8988T (cell line): ENCODE data around the gene AGFG1.
"Not testable (repeated sequence)": the region's sequence is repeated elsewhere in the genome, so short reads cannot be mapped to it uniquely, and the experiment has no call there.

Experiments
- DNase-seq: peaks from one replicate; pipeline ENCODE4 v3.0.0; 2011

Gene AGFG1

DNA sequence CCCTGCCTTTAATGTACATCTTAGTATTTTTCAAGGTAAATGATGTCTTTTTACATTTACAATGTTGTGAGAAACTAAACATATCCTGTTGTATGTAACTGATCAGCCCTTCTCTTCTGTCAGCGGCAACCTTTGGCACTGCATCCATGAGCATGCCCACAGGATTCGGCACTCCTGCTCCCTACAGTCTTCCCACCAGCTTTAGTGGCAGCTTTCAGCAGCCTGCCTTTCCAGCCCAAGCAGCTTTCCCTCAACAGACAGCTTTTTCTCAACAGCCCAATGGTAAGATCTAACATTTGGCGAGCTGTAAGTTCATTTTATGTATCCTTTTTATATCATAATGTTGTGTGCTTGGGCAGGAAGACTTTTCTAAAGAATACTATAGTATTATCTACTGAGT lies 79.9 kb downstream of the AGFG1 start:
- no peak for DNase-seq

DNA sequence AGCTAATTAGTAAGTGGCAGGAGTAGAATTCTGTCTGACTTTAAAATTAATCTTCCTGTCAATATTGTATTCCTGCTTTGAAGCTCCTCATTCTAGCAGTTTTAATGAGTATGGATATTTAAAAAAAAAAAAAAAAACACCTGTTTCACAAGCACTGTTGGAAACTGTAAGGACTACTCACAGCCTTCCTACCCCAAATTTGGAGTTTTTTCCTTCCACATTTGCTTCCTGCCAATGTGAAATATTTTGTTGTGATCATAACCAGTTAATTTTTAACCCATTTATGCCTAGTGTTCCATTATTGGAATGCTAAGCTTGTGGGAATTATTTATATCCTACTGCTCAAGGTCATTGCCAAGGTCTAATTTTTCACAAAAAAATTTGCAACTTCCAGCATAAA lies 90.6 kb downstream of the AGFG1 start:
- no peak for DNase-seq

DNA sequence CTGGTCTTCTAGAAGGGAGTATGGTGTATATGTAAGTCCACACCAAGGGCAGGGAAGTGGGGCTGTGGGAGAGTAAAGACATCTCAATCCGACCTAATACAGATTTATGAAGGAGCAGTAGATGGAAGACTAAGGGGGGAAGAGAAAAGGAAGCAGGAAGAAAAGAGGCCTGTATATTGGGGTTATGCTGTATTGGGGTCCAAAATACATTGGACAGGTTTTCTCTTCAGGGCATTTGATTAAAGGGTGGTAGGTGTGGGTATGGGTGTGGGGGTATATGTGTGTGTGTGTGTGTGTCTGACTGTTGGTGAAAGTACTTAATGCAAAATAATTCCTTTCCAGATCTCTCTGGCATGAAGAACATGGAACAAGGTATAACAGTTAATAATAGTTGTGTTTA lies 93.1 kb downstream of the AGFG1 start:
- no peak for DNase-seq

DNA sequence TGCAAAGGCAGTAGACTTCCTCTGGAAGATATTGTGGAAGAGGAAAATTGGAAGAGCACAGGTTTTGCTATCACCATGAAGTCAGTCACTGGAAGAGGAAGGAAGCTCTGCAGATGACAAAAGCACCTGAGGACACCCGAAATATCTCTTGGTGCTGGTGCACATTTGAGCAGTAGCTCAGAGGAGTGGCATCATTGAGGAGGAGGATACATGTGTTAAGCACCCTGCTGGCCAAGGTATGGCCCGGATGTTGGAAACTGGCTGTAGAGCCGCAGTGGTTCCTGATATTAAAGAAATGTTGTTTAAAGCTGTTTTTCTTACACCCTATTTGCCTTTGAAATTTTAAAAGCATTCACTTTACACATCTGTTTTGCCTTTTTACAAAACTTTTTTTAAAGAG lies 94.1 kb downstream of the AGFG1 start:
- DNase-seq, result no peak

DNA sequence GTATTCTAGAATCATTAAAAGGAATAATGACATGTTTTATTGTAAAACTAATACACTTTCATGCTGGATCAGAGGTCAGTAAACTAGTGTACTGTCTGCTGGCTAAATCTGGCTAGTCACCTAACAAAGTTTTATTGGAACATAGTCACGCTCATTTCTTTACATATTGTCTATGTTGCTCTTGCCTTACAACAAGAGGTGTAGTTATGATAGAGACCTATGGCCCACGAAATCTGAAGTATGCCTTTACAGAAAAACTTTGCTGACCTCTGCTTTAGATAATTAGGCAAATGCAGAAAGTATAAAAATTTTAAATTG lies 96.9 kb downstream of the AGFG1 start:
- no peak for DNase-seq

DNA sequence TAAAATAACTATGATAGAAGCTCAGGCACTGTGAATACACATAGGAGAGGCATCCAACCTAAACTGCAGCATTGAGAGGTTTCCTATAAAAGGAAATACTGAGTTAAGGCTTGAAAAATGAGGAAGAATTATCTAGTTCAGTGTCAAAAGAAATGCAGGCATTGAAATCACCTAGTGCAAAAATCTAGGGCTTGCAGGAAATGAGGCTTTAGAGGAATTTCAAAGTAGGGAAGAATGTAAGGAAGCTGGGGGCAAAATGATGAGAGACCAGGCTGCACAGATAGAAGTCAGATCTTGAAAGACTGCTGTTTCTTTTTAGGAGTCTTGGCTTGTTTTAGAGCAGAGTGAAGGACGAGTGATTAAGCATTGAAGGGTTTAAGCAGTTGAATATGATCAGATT lies 98.7 kb downstream of the AGFG1 start:
- DNase-seq, result no peak

DNA sequence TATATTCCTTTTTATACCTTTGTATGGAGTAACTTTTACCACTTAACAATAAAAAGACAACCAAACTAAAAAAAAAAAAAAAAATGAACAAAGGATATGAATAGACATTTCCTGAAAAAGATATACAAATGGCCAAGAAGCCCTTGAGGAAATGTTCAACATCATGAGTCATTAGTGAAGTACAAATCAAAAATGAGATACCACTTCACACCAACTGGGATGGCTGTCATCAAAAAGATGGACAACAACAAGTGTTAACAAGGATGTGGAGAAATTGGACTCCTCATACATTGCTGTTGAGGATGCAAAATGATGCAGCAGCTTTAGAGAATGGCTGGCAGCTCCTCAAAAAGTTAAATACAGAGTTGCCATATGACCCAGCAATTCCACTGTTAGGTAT lies 104.2 kb downstream of the AGFG1 start:
- DNase-seq, result no peak

DNA sequence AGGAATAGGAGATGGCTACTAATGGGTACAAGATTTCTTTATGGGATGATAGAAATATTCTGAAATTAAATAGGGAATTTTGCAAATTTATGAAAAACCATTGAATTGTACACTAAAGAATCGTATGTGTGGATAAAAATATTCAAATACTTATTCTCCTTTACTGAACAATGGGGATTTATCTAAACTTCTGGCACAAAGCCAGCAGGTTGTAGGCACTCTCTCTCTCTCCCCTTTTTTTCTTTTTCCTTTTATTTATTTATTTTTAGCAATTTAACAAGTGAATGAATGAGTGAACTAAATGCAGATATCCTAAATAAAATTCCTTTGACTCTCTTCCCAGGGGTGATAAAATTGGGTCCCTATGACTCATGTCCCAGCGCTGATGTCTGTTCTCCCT lies 104.9 kb downstream of the AGFG1 start:
- no peak for DNase-seq

DNA sequence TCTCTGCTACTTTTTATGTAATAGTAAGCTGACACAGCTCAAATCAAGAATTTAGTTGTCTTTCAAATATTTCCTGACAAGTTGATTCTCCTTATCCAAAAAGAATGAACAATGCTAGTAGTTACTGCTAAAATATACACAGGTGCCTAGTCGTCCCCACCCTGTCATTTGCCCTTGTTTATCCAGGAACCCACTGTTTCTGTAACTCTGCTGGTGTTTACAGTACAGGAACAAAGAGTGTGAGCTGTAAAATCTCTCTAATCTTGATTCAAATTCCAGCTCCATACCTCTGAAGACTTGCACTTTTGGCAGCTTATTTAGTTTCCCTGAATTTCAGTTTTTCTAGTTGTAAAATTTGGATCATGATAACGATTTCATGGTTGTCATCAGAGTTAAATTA lies 105.6 kb downstream of the AGFG1 start:
- no peak for DNase-seq

DNA sequence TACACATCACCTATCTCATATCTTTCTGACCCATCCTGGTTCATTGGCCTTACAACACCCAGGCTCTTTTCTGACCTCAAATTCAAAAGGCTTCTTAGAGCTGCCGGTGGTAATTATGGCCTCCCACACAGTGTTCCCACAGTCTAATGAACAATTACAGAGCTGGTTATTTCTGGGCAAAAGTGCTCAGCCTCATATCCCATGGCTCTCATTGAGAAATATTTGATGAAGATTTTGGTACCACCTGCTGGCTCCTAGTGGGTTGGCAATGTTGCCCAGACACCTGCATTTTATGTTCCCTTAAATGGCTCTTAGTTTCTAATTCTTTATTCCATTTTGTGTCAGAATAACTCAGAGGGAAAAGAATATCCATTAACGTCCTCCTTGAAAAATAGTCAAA lies 106.7 kb downstream of the AGFG1 start:
- no peak for DNase-seq

DNA sequence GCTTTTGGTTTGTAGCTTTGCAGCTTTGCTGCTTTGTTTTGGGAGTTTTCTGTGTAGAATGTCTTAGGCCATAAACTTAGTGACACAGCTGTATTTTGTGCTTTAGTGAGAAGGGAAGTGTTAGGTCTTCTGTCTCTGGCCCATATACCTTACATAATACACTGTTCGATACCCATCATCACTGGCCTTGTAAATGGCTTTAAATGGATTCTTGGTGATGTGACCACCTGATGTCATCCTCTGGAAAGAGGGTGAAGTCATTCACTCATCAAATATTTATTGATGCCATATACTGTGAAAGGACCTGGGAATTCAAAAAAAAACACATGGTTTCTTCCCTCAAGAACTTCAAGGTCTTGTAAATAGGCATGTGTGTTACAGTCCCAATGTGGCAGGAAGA lies 107.8 kb downstream of the AGFG1 start:
- no peak for DNase-seq

DNA sequence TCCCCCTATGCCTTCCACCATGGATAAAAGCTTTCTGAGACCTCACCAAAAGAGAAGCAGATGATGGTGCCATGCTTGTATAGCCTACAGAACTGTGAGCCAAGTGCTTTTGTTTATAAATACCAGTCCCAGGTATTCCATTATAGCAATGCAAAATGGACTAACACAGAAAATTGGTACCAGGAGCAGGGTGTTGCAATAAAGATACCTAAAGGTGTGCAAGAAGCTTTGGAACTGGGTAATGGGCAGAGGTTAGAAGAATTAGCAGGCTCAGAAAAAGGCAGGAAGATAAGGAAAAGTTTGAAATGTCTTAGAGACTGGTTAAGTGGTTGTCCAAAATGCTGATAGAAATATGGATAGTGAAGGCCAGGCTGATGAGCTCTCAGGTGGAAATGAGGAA lies 110.4 kb downstream of the AGFG1 start:
- DNase-seq, result no peak

DNA sequence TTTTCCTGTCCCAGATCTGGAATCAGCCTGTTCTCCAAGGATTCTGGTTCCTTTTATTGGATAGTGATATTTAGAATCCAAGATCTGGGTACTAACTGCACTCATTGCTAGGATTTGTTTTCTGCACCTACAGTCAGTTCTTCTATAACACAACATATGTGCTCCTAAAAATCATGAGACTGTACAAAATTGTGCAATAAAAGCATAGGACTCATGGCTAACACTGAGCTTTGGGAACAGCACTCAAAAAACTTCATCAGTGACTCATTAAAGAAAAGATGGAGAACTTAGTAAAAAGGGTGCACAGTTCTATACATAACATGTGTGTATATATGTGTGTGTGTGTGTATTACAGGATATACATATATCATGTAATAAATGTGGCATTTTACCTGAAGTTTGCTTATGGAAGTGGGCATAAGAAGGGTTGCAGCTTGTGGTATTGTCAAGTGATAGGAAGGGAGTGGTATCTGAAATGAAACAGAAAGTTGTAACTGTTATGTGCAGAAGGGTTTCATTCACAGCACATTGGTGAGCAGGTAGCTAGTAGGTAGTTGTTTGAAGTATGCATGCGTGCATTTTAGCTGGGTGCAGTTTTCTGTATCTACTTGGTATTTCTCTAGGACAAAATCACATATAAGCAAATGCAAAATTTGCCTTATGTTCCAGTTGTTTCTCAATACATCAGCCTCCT lies 120.9 kb downstream of the AGFG1 start:
- DNase-seq, result no peak

DNA sequence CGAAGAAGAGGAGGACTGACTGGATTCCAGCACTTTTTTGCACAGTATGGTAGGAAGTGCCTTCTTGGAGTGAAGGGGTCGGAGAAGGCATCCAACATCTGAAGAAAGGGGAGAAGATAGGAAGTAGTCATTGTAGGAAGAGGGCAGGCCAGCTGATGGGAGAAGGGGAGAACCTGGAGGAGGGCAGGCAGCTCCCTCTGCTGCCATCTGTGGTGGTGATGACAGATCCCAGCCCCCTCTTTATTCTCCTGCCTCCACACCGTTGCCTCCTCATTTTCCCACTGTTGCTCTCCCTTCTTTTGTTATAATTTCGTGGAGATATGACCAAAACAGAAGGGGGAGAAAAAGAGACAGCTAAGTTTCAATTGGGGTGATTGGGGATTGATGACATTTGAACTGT lies 123.8 kb downstream of the AGFG1 start:
- DNase-seq, result no peak

DNA sequence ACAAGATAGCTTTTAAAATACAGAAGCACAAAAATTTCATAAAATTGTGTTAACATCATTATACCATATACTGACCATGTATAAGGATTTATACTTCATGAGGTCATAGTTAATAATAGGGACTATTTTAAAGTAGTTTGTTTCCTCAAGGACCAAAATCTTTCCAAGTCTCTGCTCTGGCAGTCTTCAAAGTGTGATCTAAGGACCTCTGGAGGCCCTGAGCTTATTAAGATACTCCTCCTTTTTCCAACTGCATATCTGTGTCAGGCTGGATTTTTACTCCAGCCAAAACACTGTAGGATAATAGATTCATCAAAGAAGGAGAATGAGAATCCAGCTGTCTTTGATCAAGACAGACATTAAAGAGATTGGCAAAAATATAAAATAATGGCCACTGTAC lies 125.1 kb downstream of the AGFG1 start:
- no peak for DNase-seq

DNA sequence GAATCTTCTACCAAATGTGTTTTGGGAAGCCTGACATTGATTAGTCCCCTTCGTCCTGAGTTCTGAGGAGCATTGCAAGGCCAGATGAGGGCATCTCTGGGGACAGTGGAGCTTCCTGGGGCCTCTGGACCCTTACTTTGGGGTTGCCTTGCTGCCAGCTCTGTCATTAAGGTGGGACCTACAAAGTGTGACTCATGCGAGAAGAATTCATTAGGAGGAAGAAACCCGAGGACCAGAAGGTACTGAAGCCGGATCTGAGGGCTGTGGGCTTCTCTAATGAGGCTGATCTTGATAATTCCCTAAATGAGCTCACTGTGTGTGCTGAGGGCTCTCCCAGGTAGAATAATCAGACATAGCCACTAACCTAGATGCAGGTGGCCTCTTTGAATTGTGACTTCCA lies 126.0 kb downstream of the AGFG1 start:
- DNase-seq, result no peak

DNA sequence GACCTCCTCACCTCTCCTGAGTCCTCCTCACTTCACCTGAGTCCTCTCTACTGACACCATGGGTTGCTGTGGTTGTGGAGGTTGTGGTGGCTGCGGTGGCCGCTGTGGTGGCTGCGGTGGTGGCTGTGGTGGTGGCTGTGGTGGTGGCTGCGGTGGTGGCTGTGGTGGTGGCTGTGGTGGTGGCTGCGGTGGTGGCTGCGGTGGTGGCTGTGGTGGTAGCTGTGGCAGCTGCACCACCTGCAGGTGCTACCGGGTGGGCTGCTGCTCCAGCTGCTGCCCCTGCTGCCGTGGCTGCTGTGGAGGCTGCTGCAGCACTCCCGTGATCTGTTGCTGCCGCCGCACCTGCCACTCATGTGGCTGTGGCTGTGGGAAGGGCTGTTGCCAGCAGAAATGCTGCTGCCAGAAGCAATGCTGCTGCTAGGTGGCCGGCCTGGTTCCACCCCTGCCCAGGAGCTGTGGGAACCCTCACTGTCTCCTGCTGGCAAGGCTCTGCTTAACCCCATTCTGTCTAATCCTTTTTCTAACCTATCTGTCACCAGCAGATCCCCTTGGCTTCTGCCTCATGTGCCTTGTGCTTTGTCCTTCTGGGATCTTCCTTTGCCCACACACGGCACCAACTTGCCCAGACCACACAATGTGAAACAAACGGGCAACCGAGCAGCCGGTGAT lies 127.0 kb downstream of the AGFG1 start, which contains the start of gene SCYGR2:
Gene SCYGR2, plus strand, starts transcription at position 59 of the 669 bp plus-strand sequence. Its CDS starts 0 bp downstream, at position 59.
- DNase-seq, result not testable (repeated sequence)

DNA sequence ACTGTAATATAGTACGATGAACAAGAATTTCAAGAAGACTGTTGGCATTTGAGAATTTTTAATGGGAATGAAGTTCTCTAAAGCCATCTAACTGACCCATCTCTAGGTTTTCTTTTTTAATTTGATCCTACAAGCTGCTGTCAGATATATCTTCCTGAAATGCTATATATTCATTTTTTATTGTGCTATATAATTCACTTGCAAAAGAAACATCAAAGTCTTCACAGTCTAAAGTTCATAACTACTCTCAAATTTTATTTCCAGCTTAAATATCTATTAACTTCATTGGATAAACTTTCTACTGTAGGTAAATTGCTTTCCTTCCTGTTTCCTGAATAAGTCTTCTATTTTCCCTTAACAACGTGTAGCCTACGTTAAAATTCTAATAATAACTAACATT lies 130.4 kb downstream of the AGFG1 start:
- no peak for DNase-seq

DNA sequence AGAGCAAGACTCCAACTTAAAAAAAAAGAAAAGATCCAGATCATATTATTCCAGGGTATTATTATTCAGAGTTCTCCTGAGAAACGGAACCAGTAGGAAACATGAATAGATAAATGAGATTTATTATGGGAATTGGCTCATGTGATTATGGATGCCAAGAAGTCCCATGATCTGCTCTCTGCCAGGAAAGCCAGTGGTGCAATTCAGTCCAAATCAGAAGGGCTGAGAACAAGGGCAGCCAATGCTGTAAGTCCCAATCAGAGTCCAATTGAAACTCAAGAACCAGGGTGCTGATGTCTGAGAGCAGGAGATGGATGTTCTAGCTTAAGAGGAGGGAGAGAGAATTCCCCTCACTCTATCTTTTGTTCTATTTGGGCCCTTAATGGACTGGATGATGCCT lies 134.5 kb downstream of the AGFG1 start:
- no peak for DNase-seq

DNA sequence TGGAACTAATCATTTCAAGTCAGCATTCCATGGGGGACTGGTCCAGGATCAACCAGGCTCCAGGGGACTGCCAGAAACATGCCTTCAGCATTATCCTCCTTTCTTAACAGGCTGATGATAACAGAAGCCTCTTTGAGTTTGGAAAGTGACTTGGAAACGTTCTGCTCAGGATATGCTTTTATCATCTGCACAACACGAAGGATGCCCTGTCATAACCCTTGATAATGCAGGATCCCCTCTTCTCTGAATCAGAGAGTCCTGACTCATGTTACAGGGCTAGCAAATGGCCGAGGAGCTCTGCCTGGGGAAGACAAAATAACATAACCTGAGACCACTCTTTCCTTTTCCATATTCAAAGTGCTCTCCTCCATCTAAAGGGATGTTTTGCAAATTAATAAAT lies 136.0 kb downstream of the AGFG1 start:
- no peak for DNase-seq

DNA sequence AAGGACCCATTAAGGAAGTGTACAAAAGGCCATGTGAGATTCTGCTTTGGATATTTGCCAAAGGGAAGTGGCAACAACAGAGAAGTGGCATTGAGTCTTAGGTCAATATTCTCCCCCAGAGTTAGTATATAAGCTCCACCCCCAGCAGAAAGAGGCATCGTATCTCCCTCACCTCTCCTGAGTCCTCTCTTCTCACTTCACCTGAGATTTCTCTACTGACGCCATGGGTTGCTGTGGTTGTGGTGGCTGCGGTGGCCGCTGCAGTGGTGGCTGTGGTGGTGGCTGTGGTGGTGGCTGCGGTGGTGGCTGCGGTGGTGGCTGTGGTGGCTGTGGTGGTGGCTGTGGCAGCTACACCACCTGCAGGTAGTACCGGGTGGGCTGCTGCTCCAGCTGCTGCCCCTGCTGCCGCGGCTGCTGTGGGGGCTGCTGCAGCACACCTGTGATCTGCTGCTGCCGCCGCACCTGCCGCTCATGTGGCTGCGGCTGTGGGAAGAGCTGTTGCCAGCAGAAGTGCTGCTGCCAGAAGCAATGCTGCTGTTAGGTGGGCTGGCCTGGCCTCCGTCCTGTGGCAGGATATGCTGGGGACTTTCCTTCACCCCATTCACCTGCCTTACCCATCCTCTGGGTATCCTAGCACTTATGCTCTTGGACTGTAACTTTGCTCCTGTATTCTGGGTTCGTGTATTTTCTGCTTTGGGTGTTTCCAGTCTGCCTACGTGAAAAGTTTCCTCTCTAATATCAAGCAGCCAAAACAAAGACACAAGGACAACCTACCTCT lies 136.8 kb downstream of the AGFG1 start:
- DNase-seq, result no peak

DNA sequence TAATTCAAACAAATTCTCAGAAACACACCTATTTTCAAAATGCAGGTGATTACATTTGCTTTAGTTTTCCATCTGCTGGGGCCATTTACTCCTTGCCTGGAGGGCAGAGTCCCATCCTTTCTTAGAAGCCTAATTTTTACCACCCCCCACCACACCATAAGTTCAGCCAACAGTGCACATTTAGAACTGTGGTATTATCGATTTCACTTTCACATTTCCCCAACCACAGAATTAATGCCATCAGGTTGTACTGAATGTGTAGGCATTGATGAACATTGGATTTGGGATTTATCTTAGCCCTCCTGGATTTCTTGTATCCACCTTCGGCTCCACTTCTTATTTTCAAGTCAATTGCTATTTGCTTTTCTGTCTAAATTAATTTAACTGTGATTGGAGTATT lies 138.2 kb downstream of the AGFG1 start:
- no peak for DNase-seq
